Neuron (in vitro differentiated cells): ENCODE data around the gene TNIK.

Source experiments
- H2AFZ ChIP-seq: one replicate; pipeline ENCODE4 v1.6.1; 2013; ENCODE audit warnings: low read depth, mild to moderate bottlenecking, inconsistent platforms, low read length, moderate library complexity
- H3K27me3 ChIP-seq: one replicate; pipeline ENCODE4 v1.6.1; 2013; ENCODE audit warnings: low read length; ENCODE audit not compliant: insufficient read depth
- H3K36me3 ChIP-seq: one replicate; pipeline ENCODE4 v1.6.1; 2013; ENCODE audit warnings: low read length; ENCODE audit not compliant: insufficient read depth
- H3K4me1 ChIP-seq: one replicate; pipeline ENCODE4 v1.6.1; 2013; ENCODE audit warnings: low read length; ENCODE audit not compliant: insufficient read depth
- H3K4me3 ChIP-seq: 2 replicates; pipeline ENCODE4 v1.5.1; 2013; ENCODE audit warnings: mild to moderate bottlenecking, low read length, moderate library complexity
- H3K9me3 ChIP-seq: one replicate; pipeline ENCODE4 v1.6.1; 2013; ENCODE audit warnings: low read length

The TNIK gene

DNA sequence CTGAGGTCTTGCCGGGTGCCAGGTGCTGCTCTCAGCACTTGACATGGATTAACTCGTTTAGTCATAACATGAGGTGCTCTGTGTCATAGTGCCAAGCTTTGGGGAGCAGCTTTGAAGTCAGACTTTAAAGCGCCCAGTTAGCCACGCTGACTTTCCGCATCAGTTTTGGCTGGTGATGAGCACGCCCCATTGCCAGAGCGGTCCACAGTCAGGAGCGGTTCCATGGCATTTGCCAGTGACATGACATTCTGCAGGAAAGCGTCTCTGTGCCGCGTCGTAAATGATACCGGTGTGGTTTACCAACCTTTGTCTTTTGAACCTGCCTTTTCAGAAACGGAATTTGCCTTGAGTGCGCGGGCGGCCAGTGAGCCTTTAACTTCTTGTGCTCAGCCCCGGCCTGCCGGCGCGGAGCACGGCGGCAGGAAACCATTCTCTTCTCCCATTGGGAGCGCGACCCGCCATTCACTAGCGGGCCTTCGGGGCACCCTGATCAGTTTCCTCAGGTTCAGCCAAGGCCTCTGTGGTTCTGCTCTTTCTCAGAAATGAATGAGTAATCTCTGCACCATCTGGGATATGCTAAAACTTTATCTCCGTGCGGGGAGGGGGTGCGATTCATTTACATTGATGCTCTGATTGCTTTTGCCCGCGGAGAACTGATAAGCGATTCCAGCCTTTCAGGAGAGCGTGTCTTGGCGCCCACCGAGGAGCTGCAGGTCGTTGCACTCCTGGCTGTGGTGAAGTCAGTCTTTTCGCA is 432.0 kb downstream of the TNIK start:
- H3K4me3 ChIP-seq: no peak overlapping the region

DNA sequence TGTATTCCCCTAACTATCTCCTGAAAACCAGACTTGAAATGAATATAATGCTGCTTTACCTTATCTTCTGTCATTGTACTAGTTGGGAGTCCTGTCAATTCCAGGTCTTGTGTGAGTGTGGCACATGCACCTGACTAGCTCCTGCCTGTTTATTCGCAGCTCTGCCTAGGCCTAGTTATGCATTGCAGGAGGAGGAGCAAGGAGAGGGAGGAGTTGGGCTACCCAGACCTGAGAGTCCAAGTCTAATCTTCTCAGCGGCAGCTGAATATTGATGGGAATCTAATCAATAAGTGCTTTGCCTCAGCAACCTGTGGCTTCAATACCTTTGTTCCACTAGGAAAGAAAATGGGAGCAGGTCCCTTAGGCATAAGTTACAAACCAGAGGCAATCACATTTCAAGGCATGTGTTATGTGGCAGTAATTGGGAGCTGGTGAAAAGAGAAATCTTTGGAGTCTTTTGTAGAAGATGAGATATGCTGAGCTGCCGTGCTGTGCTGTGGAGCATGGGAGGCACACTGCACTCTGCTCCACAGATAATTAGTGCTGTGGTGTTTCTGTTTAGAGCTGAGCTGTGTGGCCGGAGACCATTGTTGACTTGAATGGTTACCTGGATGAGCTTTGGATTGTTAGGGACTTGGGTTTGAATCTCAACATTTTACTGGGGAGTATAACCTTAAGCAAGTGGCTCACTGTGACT is 433.5 kb downstream of the TNIK start, which contains the start of gene SLC2A2:
SLC2A2 (minus strand) TSS at position 124 of the 697 bp plus-strand sequence; CDS start at position 74, 50 bp downstream.
- Histone ChIP-seq H2AFZ (no peak within 1 kb of the TSS), H3K36me3 (no peaks in the 10 kb centered on the region), H3K4me1 (no peaks in the 10 kb centered on the region), H3K4me3 (no peak within 1 kb of the TSS), H3K27me3 (no peaks in the 10 kb centered on the region), H3K9me3 (no peaks in the 10 kb centered on the region)

More for the DNA sequence above, 432.0 kb downstream of the TNIK start:
- Histone ChIP-seq H3K36me3 (no peaks in the 10 kb centered on the region), H2AFZ (no peak overlapping the region), H3K27me3 (no peaks in the 10 kb centered on the region), H3K4me1 (no peaks in the 10 kb centered on the region), H3K9me3 (no peaks in the 10 kb centered on the region)

DNA sequence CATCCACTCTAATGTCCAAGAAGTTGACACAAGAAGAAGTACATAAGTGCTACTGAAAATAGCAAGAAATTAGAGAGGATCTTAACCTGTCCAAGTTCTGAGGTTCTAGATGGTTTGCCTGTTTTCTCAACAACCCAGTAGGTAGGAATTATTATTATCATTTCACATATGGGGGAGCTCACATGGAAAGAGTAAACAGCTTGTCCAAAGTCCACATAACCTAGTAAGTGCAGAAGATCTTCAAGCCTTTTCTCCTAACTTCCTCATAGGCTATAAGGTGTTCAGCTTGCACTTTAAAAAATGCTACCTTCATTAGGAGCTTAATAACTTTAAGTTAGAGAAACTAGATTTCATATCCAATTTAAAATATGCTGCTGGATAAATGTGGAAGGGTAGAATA is 436.6 kb downstream of the TNIK start:
- Histone ChIP-seq H2AFZ (no peak overlapping the region), H3K36me3 (no peaks in the 10 kb centered on the region), H3K9me3 (no peaks in the 10 kb centered on the region), H3K27me3 (no peaks in the 10 kb centered on the region), H3K4me3 (no peak overlapping the region), H3K4me1 (no peaks in the 10 kb centered on the region)

DNA sequence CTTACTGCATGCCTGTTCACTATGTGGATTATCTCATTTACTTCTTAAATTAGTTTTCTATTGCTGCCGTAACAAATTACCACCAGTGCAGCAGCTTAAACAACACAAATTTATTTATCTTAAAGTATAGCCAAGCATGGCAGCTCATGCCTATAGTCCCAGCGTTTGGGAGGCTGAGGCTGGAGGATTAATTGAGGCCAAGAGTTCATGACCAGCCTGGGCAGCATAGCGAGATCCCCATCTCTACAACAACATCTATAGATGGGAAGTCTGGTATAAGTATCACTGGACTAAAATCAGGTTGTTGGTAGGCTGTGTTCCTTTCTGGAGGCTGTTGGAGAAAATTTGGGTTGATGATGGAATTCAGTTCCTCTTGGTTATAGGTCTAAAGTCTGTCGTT is 438.8 kb downstream of the TNIK start:
- no peak overlapping the region for H2AFZ ChIP-seq
- no peaks in the 10 kb centered on the region for H3K36me3 ChIP-seq
- no peaks in the 10 kb centered on the region for H3K9me3 ChIP-seq
- H3K27me3 ChIP-seq: no peaks in the 10 kb centered on the region
- H3K4me1 ChIP-seq: no peaks in the 10 kb centered on the region
- H3K4me3 ChIP-seq: no peak overlapping the region

DNA sequence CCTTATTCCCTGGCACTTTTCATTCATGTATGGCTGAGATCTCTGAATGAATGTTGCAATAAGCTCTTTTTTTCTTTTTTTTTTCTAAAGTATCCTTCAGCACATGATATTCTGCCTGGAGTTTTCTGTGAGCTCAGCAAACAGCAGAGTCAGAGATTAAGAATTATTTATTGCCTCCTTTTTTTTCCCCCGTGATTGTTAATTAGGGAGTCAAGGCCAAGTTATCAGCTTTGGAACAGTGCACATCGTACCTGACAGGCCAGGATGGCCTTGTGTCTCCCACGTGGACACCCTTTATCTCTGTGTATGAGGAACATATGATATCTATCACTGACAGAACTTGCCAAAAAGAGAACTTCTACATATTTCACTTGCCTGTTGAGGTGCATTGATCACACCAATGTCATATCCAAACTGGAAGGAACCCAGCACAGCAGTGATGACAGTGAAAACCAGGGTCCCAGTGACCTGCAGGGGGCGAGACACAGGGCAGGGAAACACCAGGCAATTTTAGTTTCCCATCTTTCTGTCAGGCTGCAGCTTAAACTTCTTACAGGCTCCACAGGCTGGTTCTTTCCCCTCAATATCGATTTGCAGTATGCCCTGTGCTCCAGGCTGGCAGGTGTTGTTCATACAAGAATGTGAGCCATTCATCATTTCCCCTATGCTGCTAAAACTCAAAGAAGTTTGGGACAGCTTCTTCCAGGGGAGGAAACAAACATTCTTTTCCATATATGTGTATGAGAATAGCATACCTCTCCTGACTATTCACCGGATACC is 441.9 kb downstream of the TNIK start:
- no peak overlapping the region for H2AFZ ChIP-seq
- H3K27me3 ChIP-seq: no peaks in the 10 kb centered on the region
- H3K4me1 ChIP-seq: no peaks in the 10 kb centered on the region
- no peaks in the 10 kb centered on the region for H3K9me3 ChIP-seq
- H3K36me3 ChIP-seq: no peaks in the 10 kb centered on the region
- no peak overlapping the region for H3K4me3 ChIP-seq

DNA sequence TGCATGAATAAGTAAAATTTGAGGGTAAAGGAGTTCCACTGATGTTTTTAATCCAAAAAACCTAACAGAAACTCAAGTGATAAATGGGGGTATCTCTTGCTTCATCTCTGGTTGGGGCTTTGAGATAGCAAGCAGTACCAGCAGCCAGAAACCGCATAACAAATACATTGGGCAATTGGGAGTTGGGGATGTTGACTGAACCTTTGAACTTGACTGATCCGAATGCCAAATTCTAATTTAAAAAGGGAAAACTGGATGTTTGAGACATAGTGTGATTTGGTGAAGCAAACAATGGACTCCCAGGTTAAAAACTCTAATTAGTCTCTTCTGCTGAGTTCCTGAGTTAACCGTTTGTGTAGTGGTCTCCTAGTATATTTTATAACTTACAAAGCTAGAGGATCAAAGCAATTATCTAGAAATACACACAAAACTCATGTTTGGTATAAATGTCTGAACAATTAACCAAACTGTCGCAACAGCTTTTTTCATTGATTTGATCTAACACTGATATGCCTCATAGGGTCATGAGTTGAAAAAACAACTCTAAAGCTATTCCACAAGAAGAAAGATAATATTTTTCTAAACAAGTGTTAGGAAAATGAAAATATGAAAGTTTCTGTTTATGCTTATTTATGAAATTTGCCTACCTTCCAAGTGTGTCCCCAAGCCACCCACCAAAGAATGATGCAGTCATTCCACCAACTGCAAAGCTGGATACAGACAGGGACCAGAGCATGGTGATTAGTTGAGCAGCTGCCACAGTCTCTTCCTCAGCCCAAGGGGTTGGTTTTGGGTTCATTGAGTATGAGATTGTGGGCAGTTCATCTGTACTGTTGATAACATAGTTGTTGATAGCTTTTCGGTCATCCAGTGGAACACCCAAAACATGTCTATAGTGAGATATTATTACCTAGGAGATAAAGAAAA is 446.1 kb downstream of the TNIK start:
- no peak overlapping the region for H3K4me3 ChIP-seq
- H3K27me3 ChIP-seq: no peaks in the 10 kb centered on the region
- H3K36me3 ChIP-seq: no peaks in the 10 kb centered on the region
- H3K9me3 ChIP-seq: no peaks in the 10 kb centered on the region
- no peak overlapping the region for H2AFZ ChIP-seq
- no peaks in the 10 kb centered on the region for H3K4me1 ChIP-seq

DNA sequence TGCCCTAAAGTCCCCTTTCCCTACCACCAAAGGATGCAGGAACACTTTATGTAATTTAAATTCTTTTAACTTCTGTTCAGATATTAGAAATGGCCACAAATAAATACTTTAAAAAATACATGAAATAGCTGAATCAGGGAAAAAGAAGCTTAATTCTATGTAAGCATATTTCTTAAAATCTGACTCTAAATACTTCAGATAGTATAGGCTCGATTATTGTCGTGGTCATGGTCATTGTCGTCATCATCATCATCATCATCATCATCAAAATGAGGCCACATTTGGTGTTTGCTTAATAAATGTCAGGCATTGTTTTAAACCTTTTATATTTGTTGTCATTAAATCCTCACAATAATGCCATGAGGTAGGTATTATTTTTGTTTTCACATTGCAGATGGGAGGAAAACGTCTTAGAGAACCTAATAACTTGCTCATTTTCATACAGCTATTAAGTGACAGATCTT is 448.3 kb downstream of the TNIK start:
- Histone ChIP-seq H3K9me3 (no peaks in the 10 kb centered on the region), H3K4me3 (no peak overlapping the region), H2AFZ (no peak overlapping the region), H3K27me3 (no peaks in the 10 kb centered on the region), H3K36me3 (no peaks in the 10 kb centered on the region), H3K4me1 (no peaks in the 10 kb centered on the region)
